GM23248 (cell line): Measurements from ENCODE around the gene EVA1C. TPM values are rescaled to one million over a fixed set of nuclear protein-coding genes. Genes with fewer than 3 reads are reported as not detected.

Experiments used
- DNase-seq: peaks from one replicate; pipeline ENCODE4 v3.0.0-alpha.2; 2015
- H2AFZ ChIP-seq: fragments of 200-600 bp; sonication (generic); 2 replicates; pipeline ENCODE4 v1.6.1; 2016; ENCODE audit warnings: antibody characterized with exemption
- H3F3A ChIP-seq: fragments of 200-600 bp; sonication (generic); 2 replicates; pipeline ENCODE4 v1.6.1; 2016; ENCODE audit warnings: mild to moderate bottlenecking, antibody characterized with exemption, mixed run types; ENCODE audit not compliant: insufficient read depth
- H3K27ac ChIP-seq: fragments of 200-600 bp; sonication (generic); 2 replicates; pipeline ENCODE4 v1.5.1; 2016; ENCODE audit warnings: mild to moderate bottlenecking
- H3K27me3 ChIP-seq: fragments of 200-600 bp; sonication (generic); replicated peaks from 2 replicates; pipeline ENCODE4 v1.6.1; 2016; ENCODE audit warnings: mild to moderate bottlenecking; ENCODE audit not compliant: insufficient read depth
- H3K36me3 ChIP-seq: fragments of 200-600 bp; sonication (generic); 2 replicates; pipeline ENCODE4 v1.6.1; 2016; ENCODE audit warnings: low read depth, mild to moderate bottlenecking
- H3K4me1 ChIP-seq: fragments of 200-600 bp; sonication (generic); 2 replicates; pipeline ENCODE4 v1.6.1; 2016; ENCODE audit warnings: mild to moderate bottlenecking; ENCODE audit not compliant: insufficient read depth
- H3K4me2 ChIP-seq: fragments of 200-600 bp; sonication (generic); one replicate; pipeline ENCODE4 v1.6.1; 2016; ENCODE audit warnings: mild to moderate bottlenecking; ENCODE audit not compliant: unreplicated experiment
- H3K4me3 ChIP-seq: fragments of 200-600 bp; sonication (generic); 2 replicates; pipeline ENCODE4 v1.5.1; 2016; ENCODE audit warnings: mild to moderate bottlenecking
- H3K79me2 ChIP-seq: fragments of 200-600 bp; sonication (generic); 2 replicates; pipeline ENCODE4 v1.6.1; 2016; ENCODE audit warnings: mild to moderate bottlenecking; ENCODE audit not compliant: insufficient read depth
- H3K9ac ChIP-seq: fragments of 200-600 bp; sonication (generic); 2 replicates; pipeline ENCODE4 v1.6.1; 2016; ENCODE audit warnings: mild to moderate bottlenecking
- H3K9me2 ChIP-seq: fragments of 200-600 bp; sonication (generic); 2 replicates; pipeline ENCODE4 v1.6.1; 2016; ENCODE audit warnings: mixed run types, mild to moderate bottlenecking, moderate library complexity; ENCODE audit not compliant: insufficient read depth
- H3K9me3 ChIP-seq: fragments of 200-600 bp; sonication (generic); one replicate; pipeline ENCODE4 v1.6.1; 2017; ENCODE audit warnings: low read depth
- H4K20me1 ChIP-seq: fragments of 200-600 bp; sonication (generic); 2 replicates; pipeline ENCODE4 v1.6.0; 2016; ENCODE audit not compliant: insufficient read depth
- EZH2 ChIP-seq: fragments of 200-600 bp; sonication (generic); IDR thresholded peaks from 2 replicates; pipeline ENCODE4 v1.6.1; 2018; ENCODE audit warnings: antibody characterized with exemption, mild to moderate bottlenecking; ENCODE audit not compliant: insufficient read depth, poor library complexity, severe bottlenecking
- EZH2phosphoT487 ChIP-seq: fragments of 200-600 bp; sonication (generic); IDR thresholded peaks from 2 replicates; pipeline ENCODE4 v1.6.1; 2018; ENCODE audit warnings: antibody characterized with exemption, moderate library complexity, mild to moderate bottlenecking, low read depth; ENCODE audit not compliant: insufficient read depth
- WGBS, 2 experiments: methylation state at CpG; one replicate each; pipeline ENCODE4 v1.1.6; 2015 to 2017; ENCODE audit warnings: low lambda C conversion rate in 2 of 2, low coverage in 1 of 2; ENCODE audit errors: missing lambda C conversion rate in 2 of 2; 5-methylcytosine and 5-hydroxymethylcytosine counted together
- in situ Hi-C: fragments of 300-500 bp; cut with MboI; formaldehyde crosslinking; loops from 2 replicates; pipeline ENCODE4 v1.15.0; 2020
- polyA plus RNA-seq: library from polyadenylated mRNA; unstranded; fragments of >200 nt; fragmentation: Nextera tagmentation; extraction: Ambion mirVana; gene quantifications from 2 replicates; pipeline ENCODE4 v1.2.1, GENCODE V29; 2016
- total RNA-seq: library from RNA; depleted of rRNA; stranded (reverse); fragments of >200 nt; shearing (Covaris generic); gene quantifications from 2 replicates; pipeline ENCODE4 v1.2.3, GENCODE V29; 2014

EVA1C gene
- total and polyA plus RNA-seq, 2 experiments from 2014 or later = 1.9 to 2.2 TPM

DNA sequence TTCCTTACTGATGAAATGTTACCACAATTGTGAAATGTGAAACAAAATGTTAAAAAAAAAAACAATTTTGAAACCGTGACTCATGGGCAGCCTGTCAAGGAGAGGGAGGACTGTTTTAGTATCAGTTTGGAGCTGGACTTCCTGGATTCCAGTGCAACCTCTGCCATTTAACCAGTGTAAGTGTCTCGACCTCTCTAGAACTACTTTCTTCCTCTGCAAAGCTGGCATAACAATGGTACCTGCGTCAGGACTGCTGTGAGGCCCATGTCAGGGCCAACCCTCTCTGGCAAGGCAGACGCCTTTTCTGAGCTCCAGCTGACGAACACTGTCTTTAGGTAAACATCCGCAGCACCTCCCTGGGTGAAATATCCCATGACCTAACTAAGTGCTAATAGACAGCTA lies 40.6 kb upstream of the EVA1C start:
- Histone ChIP-seq H3K79me2 (peaks cover 46% of the 10 kb centered on the region), H3K4me1 (peaks cover 16% of the 10 kb centered on the region), H3K9me3 (no peaks in the 10 kb centered on the region), H2AFZ (peak overlapping the region; percentile 11; the same call in 1 of the 2 replicates), H4K20me1 (no peaks in the 10 kb centered on the region), H3K4me2 (peak overlapping the region; percentile 53), H3K9ac (peak overlapping the region; percentile 55; the same call in 1 of the 2 replicates), H3F3A (peaks cover 22% of the 10 kb centered on the region), H3K36me3 (peaks cover 43% of the 10 kb centered on the region), H3K27me3 (no peaks in the 10 kb centered on the region), H3K9me2 (no peaks in the 10 kb centered on the region), H3K27ac (peak overlapping the region; percentile 82), H3K4me3 (peak overlapping the region; percentile 16; the same call in 1 of the 2 replicates)
- no peak for TF ChIP-seq EZH2
- TF ChIP-seq EZH2phosphoT487 = no peak
- in situ Hi-C loops = no loop called here
- WGBS, 2 experiments = 55 to 59% methylated on average over 6 of the region's 6 CpGs
- DNase-seq = peak; percentile 84

DNA sequence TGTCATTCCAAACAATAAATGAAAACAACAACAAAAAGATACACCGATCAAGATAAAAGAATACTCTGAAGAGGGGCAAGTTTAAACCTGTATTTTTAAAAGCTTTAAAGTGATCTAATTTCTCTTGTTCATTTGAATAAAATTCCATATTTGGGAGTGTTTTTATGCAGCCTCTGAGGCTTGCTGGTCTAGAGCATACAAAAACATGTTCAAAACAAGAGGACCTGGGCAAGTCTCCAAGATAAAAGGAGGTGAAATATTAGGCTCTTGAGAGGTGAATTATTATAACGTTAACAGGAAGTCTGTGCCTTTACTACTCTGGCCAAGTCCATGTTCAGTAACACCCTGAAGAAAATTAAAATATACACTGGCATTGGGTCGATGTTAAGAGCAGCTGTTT lies 39.8 kb upstream of the EVA1C start:
- peaks cover 16% of the 10 kb centered on the region for H3K4me1 ChIP-seq
- DNase-seq = no peak
- H3K4me3 ChIP-seq = no peak overlapping the region
- H3K27me3 ChIP-seq = no peaks in the 10 kb centered on the region
- H3K79me2 ChIP-seq = peaks cover 47% of the 10 kb centered on the region
- no peak overlapping the region for H3K9ac ChIP-seq
- H3K9me2 ChIP-seq = no peaks in the 10 kb centered on the region
- H4K20me1 ChIP-seq = no peaks in the 10 kb centered on the region
- H3K36me3 ChIP-seq = peaks cover 37% of the 10 kb centered on the region
- WGBS, 2 experiments = 62 to 64% methylated on average over 3 of the region's 3 CpGs
- in situ Hi-C loops = no loop called here
- H3K27ac ChIP-seq = peak overlapping the region; percentile 82
- TF ChIP-seq EZH2 = no peak
- H2AFZ ChIP-seq = no peak overlapping the region
- no peak overlapping the region for H3K4me2 ChIP-seq
- H3F3A ChIP-seq = peaks cover 22% of the 10 kb centered on the region
- no peaks in the 10 kb centered on the region for H3K9me3 ChIP-seq

DNA sequence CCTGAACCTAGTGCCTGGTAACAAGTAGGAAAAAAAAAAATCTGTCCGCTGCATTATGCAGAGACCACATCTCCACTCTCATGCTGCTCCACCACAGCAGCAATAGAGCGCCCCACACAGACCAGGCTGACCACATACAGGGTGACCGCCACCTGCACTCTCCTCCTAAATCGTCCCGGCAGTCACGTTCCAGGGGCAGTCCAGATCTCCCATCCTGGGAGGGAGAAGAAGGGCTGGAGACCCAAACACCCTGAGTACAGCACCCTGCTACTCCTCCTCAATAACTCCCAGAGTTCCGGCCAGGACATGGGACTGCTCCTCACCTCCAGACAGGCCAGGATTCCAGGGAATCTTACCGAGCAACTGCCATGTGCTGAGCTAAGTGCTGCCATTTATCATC lies 35.0 kb upstream of the EVA1C start:
- H3F3A ChIP-seq = peaks cover 26% of the 10 kb centered on the region
- H3K9me3 ChIP-seq = no peaks in the 10 kb centered on the region
- DNase-seq = no peak
- H3K4me2 ChIP-seq = no peak overlapping the region
- 94 to 96% methylated on average over 8 of the region's 8 CpGs for WGBS, 2 experiments
- H3K9ac ChIP-seq = no peak overlapping the region
- H3K4me3 ChIP-seq = no peak overlapping the region
- H3K36me3 ChIP-seq = peaks cover 40% of the 10 kb centered on the region; the same call in 1 of the 2 replicates
- H3K4me1 ChIP-seq = peaks cover 21% of the 10 kb centered on the region
- no peaks in the 10 kb centered on the region for H3K27me3 ChIP-seq
- peaks cover 73% of the 10 kb centered on the region for H3K79me2 ChIP-seq
- in situ Hi-C loops = no loop called here
- TF ChIP-seq EZH2 (no peak), EZH2phosphoT487 (no peak)
- H3K27ac ChIP-seq = no peak overlapping the region
- H4K20me1 ChIP-seq = no peaks in the 10 kb centered on the region
- H2AFZ ChIP-seq = no peak overlapping the region
- H3K9me2 ChIP-seq = no peaks in the 10 kb centered on the region

DNA sequence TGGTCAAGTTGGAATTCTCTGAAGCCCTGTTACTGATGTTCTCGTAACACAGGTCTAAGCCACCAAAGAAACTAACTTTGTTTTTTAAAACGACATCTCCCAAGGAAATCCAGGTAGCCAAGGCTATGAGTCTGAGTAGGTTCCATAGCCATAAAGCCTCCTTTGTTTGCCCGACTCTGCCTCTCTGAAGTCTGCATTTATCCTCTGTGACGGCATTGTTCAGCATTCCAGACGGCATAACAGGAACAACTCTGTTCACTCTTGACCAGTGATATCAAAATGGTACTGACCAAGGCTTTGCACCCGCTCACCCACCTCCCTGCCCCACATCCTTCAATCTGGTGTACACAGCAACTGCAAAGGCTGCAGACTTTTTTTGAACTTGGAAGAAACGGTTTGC lies 34.5 kb upstream of the EVA1C start:
- Histone ChIP-seq H3F3A (peaks cover 23% of the 10 kb centered on the region; the same call in 1 of the 2 replicates), H3K27ac (no peak overlapping the region), H3K27me3 (no peaks in the 10 kb centered on the region), H2AFZ (no peak overlapping the region), H3K9me2 (no peaks in the 10 kb centered on the region), H3K4me3 (no peak overlapping the region), H3K4me2 (no peak overlapping the region), H4K20me1 (no peaks in the 10 kb centered on the region), H3K9me3 (no peaks in the 10 kb centered on the region), H3K9ac (no peak overlapping the region), H3K4me1 (peaks cover 26% of the 10 kb centered on the region), H3K79me2 (peaks cover 73% of the 10 kb centered on the region), H3K36me3 (peaks cover 40% of the 10 kb centered on the region; the same call in 1 of the 2 replicates)
- WGBS, 2 experiments = 71 to 75% methylated on average over 7 of the region's 7 CpGs
- in situ Hi-C loops = no loop called here
- TF ChIP-seq EZH2phosphoT487 = no peak
- no peak for TF ChIP-seq EZH2
- no peak for DNase-seq

DNA sequence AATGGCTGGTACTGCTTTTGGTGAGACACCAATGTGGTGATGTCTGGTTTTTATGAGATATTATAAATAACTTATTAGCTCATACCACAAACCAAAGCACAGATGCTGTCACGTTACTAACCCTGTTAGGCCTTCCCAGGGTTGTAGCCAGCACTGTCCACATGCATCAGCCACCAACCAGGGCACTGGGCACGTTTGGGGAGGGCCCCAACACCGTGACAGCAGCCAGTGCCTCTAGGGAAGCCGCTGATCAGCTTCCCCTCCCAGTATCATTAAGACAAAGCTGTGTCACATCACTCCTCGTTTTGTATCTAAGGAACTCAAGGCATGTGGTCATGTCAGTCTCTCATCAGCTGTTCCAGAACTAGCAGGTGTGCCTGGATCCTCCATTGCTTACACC lies 33.5 kb upstream of the EVA1C start:
- peaks cover 26% of the 10 kb centered on the region for H3K4me1 ChIP-seq
- no peaks in the 10 kb centered on the region for H3K9me3 ChIP-seq
- H3K27ac ChIP-seq = no peak overlapping the region
- no peaks in the 10 kb centered on the region for H4K20me1 ChIP-seq
- H3K79me2 ChIP-seq = peaks cover 81% of the 10 kb centered on the region
- H2AFZ ChIP-seq = no peak overlapping the region
- in situ Hi-C loops = no loop called here
- 51 to 59% methylated on average over 5 of the region's 5 CpGs for WGBS, 2 experiments
- H3K9ac ChIP-seq = no peak overlapping the region
- H3K4me3 ChIP-seq = no peak overlapping the region
- DNase-seq = peak; percentile 37
- no peak overlapping the region for H3K4me2 ChIP-seq
- H3K36me3 ChIP-seq = peaks cover 44% of the 10 kb centered on the region
- no peaks in the 10 kb centered on the region for H3K27me3 ChIP-seq
- TF ChIP-seq EZH2 (no peak), EZH2phosphoT487 (no peak)
- no peaks in the 10 kb centered on the region for H3K9me2 ChIP-seq
- peaks cover 23% of the 10 kb centered on the region; the same call in 1 of the 2 replicates for H3F3A ChIP-seq
